Amygdala (tissue), 56 donors: ENCODE results near the gene MMP28.

Experiments
- DNase-seq, 56 donors: peaks; one replicate each; lab custom pipeline; 2025; lab: John Stamatoyannopoulos, UW

Gene MMP28

GRCh38 chr17:35730400-35731005 is 64.9 kb downstream of the MMP28 start:
- no peak for DNase-seq

- no peak for DNase-seq
Observed at GRCh38 chr17:35729405-35729833, 66.0 kb downstream of the MMP28 start.

- no peak for DNase-seq
Observed at GRCh38 chr17:35728551-35728950, 66.9 kb downstream of the MMP28 start.

GRCh38 chr17:35727635-35728034 is 67.8 kb downstream of the MMP28 start:
- no peak for DNase-seq

- DNase-seq: no peak
Observed at GRCh38 chr17:35726953-35727460, 68.4 kb downstream of the MMP28 start.

- DNase-seq: no peak
Observed at GRCh38 chr17:35726127-35726952, 69.1 kb downstream of the MMP28 start.

GRCh38 chr17:35725802-35726126 is 69.7 kb downstream of the MMP28 start:
- DNase-seq: no peak

GRCh38 chr17:35725058-35725457 is 70.4 kb downstream of the MMP28 start:
- no peak for DNase-seq

- no peak for DNase-seq
Observed at GRCh38 chr17:35723735-35724134, 71.7 kb downstream of the MMP28 start.

GRCh38 chr17:35717475-35717874 is 78.0 kb downstream of the MMP28 start:
- no peak for DNase-seq

GRCh38 chr17:35716897-35717465 is 78.5 kb downstream of the MMP28 start:
- DNase-seq: no peak

GRCh38 chr17:35716173-35716572 is 79.3 kb downstream of the MMP28 start:
- no peak for DNase-seq
